ENCODE results near the gene SLC27A6. TPM values are rescaled to one million over a fixed set of nuclear protein-coding genes. Genes with fewer than 3 reads are reported as not detected.
"Not testable (repeated sequence)": the region's sequence is repeated elsewhere in the genome, so short reads cannot be mapped to it uniquely, and the experiment has no call there.

Gene SLC27A6
- total RNA-seq, 1 experiment from 2014 or later: not detected

DNA sequence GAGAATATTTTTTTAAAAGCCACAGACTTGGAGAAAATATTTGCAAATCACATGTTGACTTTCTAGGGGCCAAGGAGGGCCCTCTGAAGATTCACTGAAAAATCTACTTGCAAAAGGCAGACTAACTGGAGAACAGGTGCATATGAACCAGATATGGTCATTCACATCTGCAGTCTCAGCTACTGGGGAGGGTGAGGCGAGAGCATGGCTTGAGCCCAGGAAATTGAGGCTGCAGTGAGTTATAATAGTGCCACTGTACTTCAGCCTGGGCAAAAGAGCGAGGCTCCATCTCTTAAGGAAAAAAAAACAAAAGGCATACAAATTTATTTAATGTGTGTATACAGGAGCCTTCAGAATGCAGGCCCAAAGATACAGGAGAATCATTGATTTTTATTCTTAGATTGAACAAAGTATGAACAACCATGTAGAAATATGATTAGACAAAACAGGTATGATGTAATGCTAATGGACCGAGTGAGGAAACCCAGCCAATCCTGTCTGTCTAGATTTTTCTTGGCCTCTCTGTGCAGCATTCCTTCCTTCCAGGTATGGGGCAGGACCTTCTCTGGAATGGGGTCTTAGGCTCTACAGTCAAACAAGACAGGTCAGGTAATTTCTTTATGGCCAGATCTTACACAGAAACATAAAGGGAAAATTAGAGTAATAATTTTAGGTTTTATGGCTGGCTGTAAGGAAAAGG, 15.3 kb upstream of the SLC27A6 start:
- CTCF ChIA-PET: no interaction called here
- no peaks in the 10 kb centered on the region for H3K4me1 ChIP-seq (ENCODE audit: insufficient read depth, low read length, poor library complexity, severe bottlenecking)
- BruUV-seq (replicated peaks): no TSS peak

DNA sequence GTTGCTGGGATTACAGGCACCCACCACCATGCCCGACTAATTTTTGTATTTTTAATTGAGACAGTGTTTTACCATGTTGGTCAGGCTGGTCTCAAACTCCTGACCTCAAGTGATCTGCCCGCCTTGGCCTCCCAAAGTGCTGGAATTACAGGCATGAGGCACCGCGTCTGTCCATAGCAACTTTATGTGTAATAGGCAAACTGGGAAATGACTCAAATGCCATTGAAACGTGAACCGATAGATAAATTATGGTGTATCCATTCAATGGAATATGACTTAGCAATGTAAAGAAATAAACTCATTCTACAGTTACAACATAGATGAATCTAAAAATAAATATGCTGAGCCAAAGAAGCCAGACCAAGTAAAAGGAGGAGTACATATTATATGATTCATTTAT, 14.0 kb upstream of the SLC27A6 start:
- POLR2A ChIA-PET (ENCODE audit: low non-redundant PET); intact Hi-C loops (cut with micrococcal nuclease; ENCODE audit: unreplicated experiment); CTCF ChIA-PET: not testable (repeated sequence)

More for the DNA sequence above, 15.3 kb upstream of the SLC27A6 start:
- no peak for TF ChIP-seq EZH2 (IDR thresholded peaks at IDR 0.05; ENCODE audit: borderline replicate concordance, low read depth, low read length, poor library complexity, severe bottlenecking)
- TF ChIP-seq, protein P1, sequence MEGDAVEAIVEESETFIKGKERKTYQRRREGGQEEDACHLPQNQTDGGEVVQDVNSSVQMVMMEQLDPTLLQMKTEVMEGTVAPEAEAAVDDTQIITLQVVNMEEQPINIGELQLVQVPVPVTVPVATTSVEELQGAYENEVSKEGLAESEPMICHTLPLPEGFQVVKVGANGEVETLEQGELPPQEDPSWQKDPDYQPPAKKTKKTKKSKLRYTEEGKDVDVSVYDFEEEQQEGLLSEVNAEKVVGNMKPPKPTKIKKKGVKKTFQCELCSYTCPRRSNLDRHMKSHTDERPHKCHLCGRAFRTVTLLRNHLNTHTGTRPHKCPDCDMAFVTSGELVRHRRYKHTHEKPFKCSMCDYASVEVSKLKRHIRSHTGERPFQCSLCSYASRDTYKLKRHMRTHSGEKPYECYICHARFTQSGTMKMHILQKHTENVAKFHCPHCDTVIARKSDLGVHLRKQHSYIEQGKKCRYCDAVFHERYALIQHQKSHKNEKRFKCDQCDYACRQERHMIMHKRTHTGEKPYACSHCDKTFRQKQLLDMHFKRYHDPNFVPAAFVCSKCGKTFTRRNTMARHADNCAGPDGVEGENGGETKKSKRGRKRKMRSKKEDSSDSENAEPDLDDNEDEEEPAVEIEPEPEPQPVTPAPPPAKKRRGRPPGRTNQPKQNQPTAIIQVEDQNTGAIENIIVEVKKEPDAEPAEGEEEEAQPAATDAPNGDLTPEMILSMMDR (conservative IDR thresholded peaks at IDR 0.05; ENCODE audit: low read depth, low read length): no peak
- POLR2A ChIA-PET (ENCODE audit: low non-redundant PET): no interaction called here
- intact Hi-C loops (cut with micrococcal nuclease; ENCODE audit: unreplicated experiment): no loop called here
- H3K4me3 ChIP-seq (ENCODE audit: low read depth, low read length, poor library complexity, severe bottlenecking): no peak overlapping the region
- no peaks in the 10 kb centered on the region for H3K36me3 ChIP-seq (ENCODE audit: insufficient read depth, low read length, poor library complexity, severe bottlenecking)
- H3K27me3 ChIP-seq (replicated peaks; ENCODE audit: insufficient read depth, low read depth, low read length, poor library complexity): no peaks in the 10 kb centered on the region
- no peak overlapping the region for H3K27ac ChIP-seq (ENCODE audit: low read depth, low read length, poor library complexity, severe bottlenecking)
- DNase-seq (ENCODE audit: low spot score): no peak
- no peaks in the 10 kb centered on the region for H3K9me3 ChIP-seq (ENCODE audit: low read depth, low read length, poor library complexity, severe bottlenecking)

DNA sequence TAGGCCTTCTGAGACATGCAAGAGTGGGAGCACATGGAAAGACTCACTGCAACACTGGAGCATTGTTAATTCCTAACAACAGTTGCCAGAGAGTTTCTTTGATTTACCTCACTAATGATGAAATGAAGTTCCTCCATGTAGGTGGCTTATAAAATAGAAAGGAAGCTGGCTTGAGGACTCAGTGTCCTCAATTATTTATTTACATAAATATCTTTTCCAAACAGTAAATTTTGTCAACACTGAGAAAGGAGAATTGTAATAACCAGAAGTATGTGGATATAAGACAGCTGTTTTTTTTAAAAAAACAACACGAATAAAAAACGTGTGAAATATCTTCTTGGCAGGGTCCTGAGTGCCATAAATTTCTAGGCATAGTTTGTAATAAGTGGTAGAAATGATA, 9.1 kb upstream of the SLC27A6 start:
- H3K9me3 ChIP-seq (ENCODE audit: low read depth, low read length, poor library complexity, severe bottlenecking): no peaks in the 10 kb centered on the region
- ChIA-PET POLR2A (ENCODE audit: low non-redundant PET) (no interaction called here), CTCF (no interaction called here)
- BruUV-seq (replicated peaks): no TSS peak
- intact Hi-C loops (cut with micrococcal nuclease; ENCODE audit: unreplicated experiment): no loop called here
- no peak overlapping the region for H3K4me3 ChIP-seq (ENCODE audit: low read depth, low read length, poor library complexity, severe bottlenecking)
- no peak overlapping the region for H3K27ac ChIP-seq (ENCODE audit: low read depth, low read length, poor library complexity, severe bottlenecking)
- no peaks in the 10 kb centered on the region for H3K36me3 ChIP-seq (ENCODE audit: insufficient read depth, low read length, poor library complexity, severe bottlenecking)
- no peak for DNase-seq (ENCODE audit: low spot score)
- H3K4me1 ChIP-seq (ENCODE audit: insufficient read depth, low read length, poor library complexity, severe bottlenecking): no peaks in the 10 kb centered on the region
- H3K27me3 ChIP-seq (replicated peaks; ENCODE audit: insufficient read depth, low read depth, low read length, poor library complexity): no peaks in the 10 kb centered on the region
- TF ChIP-seq, protein P1 (conservative IDR thresholded peaks at IDR 0.05; ENCODE audit: low read depth, low read length): no peak
- TF ChIP-seq EZH2 (IDR thresholded peaks at IDR 0.05; ENCODE audit: borderline replicate concordance, low read depth, low read length, poor library complexity, severe bottlenecking): no peak

More for the DNA sequence above, 14.0 kb upstream of the SLC27A6 start:
- H3K36me3 ChIP-seq (ENCODE audit: insufficient read depth, low read length, poor library complexity, severe bottlenecking); H3K4me3 ChIP-seq (ENCODE audit: low read depth, low read length, poor library complexity, severe bottlenecking); H3K27ac ChIP-seq (ENCODE audit: low read depth, low read length, poor library complexity, severe bottlenecking); H3K9me3 ChIP-seq (ENCODE audit: low read depth, low read length, poor library complexity, severe bottlenecking); BruUV-seq (replicated peaks); H3K4me1 ChIP-seq (ENCODE audit: insufficient read depth, low read length, poor library complexity, severe bottlenecking); H3K27me3 ChIP-seq (replicated peaks; ENCODE audit: insufficient read depth, low read depth, low read length, poor library complexity); DNase-seq (ENCODE audit: low spot score): not testable (repeated sequence)

DNA sequence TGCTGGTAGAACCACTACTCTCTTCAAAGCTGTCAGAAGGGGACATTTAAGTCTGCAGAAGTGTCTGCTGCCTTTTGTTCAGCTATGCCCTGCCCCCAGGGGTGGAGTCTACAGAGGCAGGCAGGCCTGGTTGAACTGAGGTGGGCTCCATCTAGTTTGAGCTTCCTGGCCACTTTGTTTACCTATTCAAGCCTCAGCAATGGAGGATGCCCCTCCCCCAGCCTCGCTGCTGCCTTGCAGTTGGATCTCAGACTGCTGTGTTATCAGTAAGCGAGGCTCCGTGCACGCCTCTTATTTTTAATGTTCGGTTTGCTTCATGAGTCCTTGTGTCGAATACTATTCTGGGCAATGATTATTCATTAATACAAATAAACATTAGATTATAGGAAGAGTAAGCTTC, 3.1 kb upstream of the SLC27A6 start:
- no TSS peak for BruUV-seq (replicated peaks)
- intact Hi-C loops (cut with micrococcal nuclease; ENCODE audit: unreplicated experiment): no loop called here
- CTCF ChIA-PET: no interaction called here

More for the DNA sequence above, 3.1 kb upstream of the SLC27A6 start:
- POLR2A ChIA-PET (ENCODE audit: low non-redundant PET): no interaction called here
- no peaks in the 10 kb centered on the region for H3K4me1 ChIP-seq (ENCODE audit: insufficient read depth, low read length, poor library complexity, severe bottlenecking)
- no peaks in the 10 kb centered on the region for H3K9me3 ChIP-seq (ENCODE audit: low read depth, low read length, poor library complexity, severe bottlenecking)
- TF ChIP-seq, protein P1 (conservative IDR thresholded peaks at IDR 0.05; ENCODE audit: low read depth, low read length): no peak
- TF ChIP-seq EZH2 (IDR thresholded peaks at IDR 0.05; ENCODE audit: borderline replicate concordance, low read depth, low read length, poor library complexity, severe bottlenecking): no peak
- H3K27ac ChIP-seq (ENCODE audit: low read depth, low read length, poor library complexity, severe bottlenecking): no peak overlapping the region
- H3K36me3 ChIP-seq (ENCODE audit: insufficient read depth, low read length, poor library complexity, severe bottlenecking): no peaks in the 10 kb centered on the region
- no peak for DNase-seq (ENCODE audit: low spot score)
- H3K4me3 ChIP-seq (ENCODE audit: low read depth, low read length, poor library complexity, severe bottlenecking): no peak overlapping the region
- peaks cover 24% of the 10 kb centered on the region for H3K27me3 ChIP-seq (replicated peaks; ENCODE audit: insufficient read depth, low read depth, low read length, poor library complexity)

Measured in A673 (cell line).